CD4-positive, alpha-beta T cell treated with Interleukin-17A for 4 hours (primary cell): ENCODE results near the gene A2ML1.
"Not testable (repeated sequence)": the region's sequence is repeated elsewhere in the genome, so short reads cannot be mapped to it uniquely, and the experiment has no call there.

Experiments used
- DNase-seq: peaks from one replicate; pipeline ENCODE4 v3.0.0-alpha.2; 2020; ENCODE audit warnings: mixed read lengths

The A2ML1 gene

DNA sequence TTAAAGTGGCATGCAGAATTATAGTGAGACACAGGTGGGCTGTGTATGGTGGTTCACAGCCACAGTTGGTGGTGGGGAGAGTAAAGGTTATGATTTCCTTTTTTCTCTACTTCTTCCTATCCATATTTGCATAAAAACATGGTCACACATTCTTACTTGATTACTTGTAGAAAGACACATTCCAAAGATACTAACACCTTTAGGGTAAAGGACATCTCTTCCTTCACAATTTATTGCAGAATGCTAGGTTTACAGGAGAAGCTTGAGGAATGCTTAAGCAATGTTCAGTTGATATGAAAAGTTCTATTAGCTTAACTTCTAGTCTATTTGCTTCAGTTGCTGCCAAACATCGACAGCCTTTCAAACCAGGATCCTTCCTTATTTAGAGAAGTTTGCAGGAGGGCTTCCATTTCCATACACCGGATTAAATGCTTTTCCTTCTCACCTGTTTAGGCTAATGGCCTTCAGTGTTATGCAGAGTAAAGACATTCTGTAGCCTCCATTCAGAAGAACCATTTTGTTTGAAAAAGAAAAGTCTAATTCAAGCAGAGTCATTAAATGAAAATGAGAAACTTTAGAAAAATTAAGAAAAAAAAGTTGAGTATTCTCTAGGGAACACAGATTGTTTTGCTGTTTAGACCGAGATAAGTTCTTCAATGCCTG is 89.3 kb downstream of the A2ML1 start:
- DNase-seq, result no peak

DNA sequence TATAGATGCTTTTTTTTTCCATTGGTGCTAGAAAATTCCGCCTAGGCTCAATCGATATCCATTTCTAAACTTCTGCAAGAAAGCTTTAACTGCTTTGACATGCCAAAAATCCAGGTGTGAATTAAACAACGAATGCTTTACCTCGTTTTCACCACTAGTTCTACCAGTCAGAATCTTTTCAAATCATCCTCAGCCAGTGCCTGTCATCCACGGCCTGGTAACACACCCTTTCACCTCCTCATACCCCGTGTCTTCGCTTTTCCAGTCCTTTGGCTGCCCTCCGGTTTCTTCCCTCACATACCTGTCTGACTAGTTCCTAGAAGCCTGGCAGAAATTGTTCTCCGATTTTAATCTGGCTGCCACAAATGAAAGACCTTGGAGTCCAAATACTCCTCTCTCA is 90.5 kb downstream of the A2ML1 start:
- DNase-seq, result peak; percentile 14

DNA sequence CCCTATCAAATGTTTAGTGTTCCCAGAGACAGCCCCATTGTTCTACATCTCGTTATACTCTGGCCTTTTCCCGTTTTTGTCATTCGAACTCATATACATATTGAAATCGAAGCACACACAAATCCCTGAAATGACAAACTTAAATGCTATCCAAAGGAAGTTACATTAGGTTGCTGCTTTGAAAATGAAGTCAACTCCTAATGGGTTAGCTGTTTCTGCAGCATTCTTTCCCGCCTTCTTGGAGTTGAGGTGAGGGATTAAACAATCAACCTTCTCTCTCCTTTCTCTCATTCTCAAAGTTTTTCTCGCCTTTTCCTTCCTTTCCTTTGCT is 91.2 kb downstream of the A2ML1 start:
- no peak for DNase-seq

GRCh38 chr12:8914033-8914715 is 91.8 kb downstream of the A2ML1 start, which contains the start of gene PHC1:
PHC1 (plus strand) TSS chr12:8914509; CDS start chr12:8917678, 3,169 bp downstream.
- peak; percentile 89 for DNase-seq

- DNase-seq, result peak; percentile 73
Observed at GRCh38 chr12:8914716-8915526, 92.5 kb downstream of the A2ML1 start.

GRCh38 chr12:8916154-8916553 is 93.7 kb downstream of the A2ML1 start:
- no peak for DNase-seq

DNA sequence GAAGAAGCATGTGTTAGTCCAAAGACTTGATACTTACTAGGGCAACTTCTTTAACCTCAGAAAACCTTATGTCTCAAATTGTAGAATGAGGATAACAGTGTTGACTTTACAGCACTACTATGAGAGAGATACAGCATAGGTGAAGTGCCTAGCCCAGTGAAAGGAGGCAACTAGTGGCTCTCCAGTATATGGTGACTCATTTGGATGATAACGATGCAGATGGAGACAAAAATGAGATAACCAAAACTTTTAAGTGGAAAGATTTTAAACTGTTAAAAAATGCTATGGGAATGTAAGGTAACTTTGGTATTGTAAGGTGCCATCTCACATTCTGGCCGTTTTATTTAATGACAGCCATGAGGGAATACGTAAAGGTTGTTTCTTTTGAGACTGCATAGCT is 94.6 kb downstream of the A2ML1 start:
- no peak for DNase-seq

GRCh38 chr12:8917751-8918150 is 95.3 kb downstream of the A2ML1 start:
- DNase-seq, result no peak

DNA sequence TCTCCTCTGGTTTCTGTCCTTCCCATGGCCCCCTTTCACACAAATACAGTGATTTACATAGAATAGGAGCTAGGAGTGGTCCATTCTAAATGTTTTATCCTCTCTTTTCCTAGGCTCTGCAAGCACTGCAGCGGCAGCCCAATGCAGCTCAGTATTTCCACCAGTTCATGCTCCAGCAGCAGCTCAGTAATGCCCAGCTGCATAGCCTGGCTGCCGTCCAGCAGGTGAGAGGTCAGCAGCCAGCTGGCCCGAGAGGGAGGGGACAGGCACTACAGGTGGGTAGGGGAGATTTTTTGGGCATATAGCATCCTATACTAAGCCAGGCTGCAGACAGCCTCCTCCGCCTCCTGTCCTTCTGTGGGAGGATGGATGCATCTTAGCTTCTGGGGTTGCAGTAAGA is 97.2 kb downstream of the A2ML1 start:
- not testable (repeated sequence) for DNase-seq

DNA sequence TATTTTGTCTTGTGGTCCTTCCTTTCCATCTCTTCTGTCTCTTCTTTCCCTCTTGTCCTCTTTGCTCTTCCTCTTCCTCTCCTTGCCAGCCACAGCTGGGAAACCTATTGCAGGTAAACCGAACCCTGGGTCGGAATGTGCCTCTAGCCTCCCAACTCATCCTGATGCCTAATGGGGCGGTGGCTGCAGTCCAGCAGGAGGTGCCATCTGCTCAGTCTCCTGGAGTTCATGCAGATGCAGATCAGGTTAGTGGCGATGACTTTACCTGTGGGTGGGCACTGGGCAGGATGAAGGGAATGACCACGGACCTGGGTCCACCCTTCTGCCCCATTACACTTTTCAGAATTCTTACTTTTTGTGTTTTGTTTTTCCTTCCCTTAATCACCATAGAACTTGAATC is 100.1 kb downstream of the A2ML1 start:
- DNase-seq, result peak; percentile 17
